Lower lobe of right lung (tissue), 2 donors: ENCODE data around the gene RTN4RL1. TPM values are rescaled to one million over a fixed set of nuclear protein-coding genes. Genes with fewer than 3 reads are reported as not detected.
A peak's percentile ranks its signal among the peaks of the same experiment; 100 is the strongest.

Source experiments
- ATAC-seq, 2 donors: fragments of 200-7000 bp; cut with Tn5 transposase; one replicate each; pipeline ENCODE4 v1.9.1; 2020 to 2022; ENCODE audit warnings: mild to moderate bottlenecking in 2 of 2, moderate library complexity in 2 of 2
- DNase-seq: peaks from one replicate; pipeline ENCODE4 v3.0.0-alpha.2; 2020
- H3K27ac ChIP-seq: fragments of 200-600 bp; one replicate; pipeline ENCODE4 v1.8.0; 2022
- H3K27me3 ChIP-seq: fragments of 200-600 bp; one replicate; pipeline ENCODE4 v1.8.0; 2022; ENCODE audit warnings: low read depth
- H3K36me3 ChIP-seq: fragments of 200-600 bp; one replicate; pipeline ENCODE4 v1.8.0; 2022; ENCODE audit warnings: mild to moderate bottlenecking
- H3K4me1 ChIP-seq: fragments of 200-600 bp; one replicate; pipeline ENCODE4 v1.8.0; 2022
- H3K4me3 ChIP-seq: fragments of 200-600 bp; one replicate; pipeline ENCODE4 v1.8.0; 2022; ENCODE audit warnings: mild to moderate bottlenecking
- H3K9me3 ChIP-seq: fragments of 200-600 bp; one replicate; pipeline ENCODE4 v1.8.0; 2022
- CTCF ChIP-seq: fragments of 200-600 bp; IDR thresholded peaks from one replicate; pipeline ENCODE4 v1.8.0; 2022; ENCODE audit warnings: antibody characterized with exemption, mild to moderate bottlenecking
- intact Hi-C: fragments of 100-400 bp; cut with DNase I; formaldehyde crosslinking; loops from one replicate; pipeline ENCODE4 v1.11.0; 2022
- total RNA-seq: library from RNA; stranded (reverse); fragmentation: NEBNext Ultra II Directional; extraction: Animal tissue kit (Norgen Biotek cat#: 25700); gene quantifications from one replicate; pipeline ENCODE4 v1.2.1, GENCODE V29; 2021
- donor health status: DM: no; HTN: yes; CAD: no; lungs with severe emphysema.

The RTN4RL1 gene
- total RNA-seq, 1 donor from 2014 or later, result 5.8 TPM

GRCh38 chr17:2064980-2065785, 40.0 kb upstream of the RTN4RL1 start:
- DNase-seq, result no peak
- Histone ChIP-seq H3K4me1 (peaks cover 73% of the 10 kb centered on the region), H3K4me3 (no peak overlapping the region), H3K9me3 (no peaks in the 10 kb centered on the region), H3K27me3 (no peaks in the 10 kb centered on the region), H3K27ac (peak overlapping the region; percentile 87), H3K36me3 (peaks cover 47% of the 10 kb centered on the region)
- intact Hi-C loops, result no loop called here
- TF ChIP-seq CTCF, result peak; percentile 35
- peak; percentile 23 to 36 for ATAC-seq

DNA sequence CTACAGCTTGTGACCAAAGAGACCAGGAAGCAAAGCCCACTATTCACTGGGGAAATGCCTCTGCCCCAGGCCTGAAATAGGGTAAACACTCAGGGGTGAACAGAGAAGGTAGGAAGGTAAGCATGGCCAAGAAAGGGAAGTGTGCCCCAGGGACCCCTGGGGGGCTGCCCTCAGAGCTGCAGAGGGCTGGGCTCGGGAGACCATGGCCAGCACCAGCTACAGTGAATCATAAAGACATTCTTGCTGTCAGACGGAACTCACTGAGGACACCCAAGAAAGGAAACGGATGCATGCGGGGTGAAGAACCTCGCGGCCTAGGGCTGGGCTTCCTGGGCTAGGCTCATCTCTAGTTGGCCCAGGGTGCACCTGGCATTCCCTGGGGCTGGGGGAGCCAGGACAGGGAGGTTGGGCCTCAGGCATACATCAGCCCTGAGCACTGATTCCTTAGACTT, 39.4 kb upstream of the RTN4RL1 start:
- Histone ChIP-seq H3K9me3 (no peaks in the 10 kb centered on the region), H3K36me3 (peaks cover 47% of the 10 kb centered on the region), H3K27ac (peak overlapping the region; percentile 87), H3K27me3 (no peaks in the 10 kb centered on the region), H3K4me3 (no peak overlapping the region), H3K4me1 (peaks cover 75% of the 10 kb centered on the region)
- ATAC-seq, result no peak
- TF ChIP-seq CTCF, result no peak
- intact Hi-C loops, result no loop called here
- DNase-seq, result no peak

GRCh38 chr17:2064147-2064489, 39.0 kb upstream of the RTN4RL1 start:
- no peaks in the 10 kb centered on the region for H3K9me3 ChIP-seq
- no peak for TF ChIP-seq CTCF
- peaks cover 50% of the 10 kb centered on the region for H3K36me3 ChIP-seq
- no peaks in the 10 kb centered on the region for H3K27me3 ChIP-seq
- H3K27ac ChIP-seq, result peak overlapping the region; percentile 87
- DNase-seq (no peak), ATAC-seq (no peak)
- intact Hi-C loops, result no loop called here
- H3K4me3 ChIP-seq, result no peak overlapping the region
- H3K4me1 ChIP-seq, result peaks cover 80% of the 10 kb centered on the region

GRCh38 chr17:2063261-2064146, 38.4 kb upstream of the RTN4RL1 start:
- Histone ChIP-seq H3K27ac (peak overlapping the region; percentile 87), H3K9me3 (no peaks in the 10 kb centered on the region), H3K27me3 (no peaks in the 10 kb centered on the region), H3K4me3 (no peak overlapping the region), H3K4me1 (peaks cover 80% of the 10 kb centered on the region), H3K36me3 (peaks cover 50% of the 10 kb centered on the region)
- no peak for TF ChIP-seq CTCF
- intact Hi-C loops, result no loop called here
- DNase-seq, result no peak
- no peak for ATAC-seq

- Histone ChIP-seq H3K4me3 (no peak overlapping the region), H3K4me1 (peaks cover 79% of the 10 kb centered on the region), H3K27me3 (peaks cover 7% of the 10 kb centered on the region), H3K36me3 (peaks cover 51% of the 10 kb centered on the region), H3K27ac (peak overlapping the region; percentile 87), H3K9me3 (no peaks in the 10 kb centered on the region)
- no peak for DNase-seq
- intact Hi-C loops, result no loop called here
- no peak for TF ChIP-seq CTCF
- ATAC-seq, result no peak
These were observed 37.5 kb upstream of the RTN4RL1 start for GRCh38 chr17:2062571-2063183.
